Measurements from ENCODE around the gene COX7A2L. TPM values are rescaled to one million over a fixed set of nuclear protein-coding genes. Genes with fewer than 3 reads are reported as not detected.

COX7A2L gene
- total and polyA plus RNA-seq, 10 of the 15 experiments (the other 5 are each of a cell fraction or from before 2014, with no cell fraction given) = 134 to 532 (median 222) TPM

GRCh38 chr2:42317486-42317885 lies 43.5 kb downstream of the COX7A2L start:
- Histone ChIP-seq H3K27me3 (replicated peaks in 1 of 2; ENCODE audit: control insufficient read depth in 2 of 2, insufficient read depth in 2 of 2, low read length in 1 of 2) (no peaks in the 10 kb centered on the region), H3K4me2 (ENCODE audit: control insufficient read depth, insufficient read depth) (no peak overlapping the region), H3K27ac (ENCODE audit: control insufficient read depth, insufficient read depth) (no peak overlapping the region), H3K9ac (ENCODE audit: control insufficient read depth, insufficient read depth, low read length) (no peak overlapping the region), H3K9me3 (replicated peaks; ENCODE audit: control insufficient read depth, insufficient read depth, low read length) (no peaks in the 10 kb centered on the region), H3K4me1 (ENCODE audit: control insufficient read depth, insufficient read depth, low read length) (no peaks in the 10 kb centered on the region), H3K4me3 (no peak overlapping the region), H3K79me2 (ENCODE audit: control insufficient read depth, insufficient read depth, low read length) (no peaks in the 10 kb centered on the region), H2AFZ (ENCODE audit: control insufficient read depth, low read depth, low read length) (no peak overlapping the region), H3K36me3 (ENCODE audit: control insufficient read depth in 2 of 2, insufficient read depth in 2 of 2, low read length in 1 of 2) (peaks cover 0 to 6% of the 10 kb centered on the region in 2 experiments; a peak in 1 of 4 replicates), H4K20me1 (ENCODE audit: control insufficient read depth, insufficient read depth) (no peaks in the 10 kb centered on the region)
- ChIA-PET RAD21 (ENCODE audit: unreplicated experiment) (no interaction called here), POLR2A (no interaction called here), SMC1A (ENCODE audit: uncharacterized antibody, unreplicated experiment) (no interaction called here), CTCF (interaction anchor here (1.2 to 2.0 kb wide), 2 partner anchors 11 to 19 kb away, joined by 3 to 7 read pairs; no protein-coding TSS in a partner anchor)
- BruUV-seq (replicated peaks) = no TSS peak
- no peak for TF ChIP-seq YY1 (IDR thresholded peaks at IDR 0.05; ENCODE audit: low read depth, low read length)
- TF ChIP-seq, protein P1, sequence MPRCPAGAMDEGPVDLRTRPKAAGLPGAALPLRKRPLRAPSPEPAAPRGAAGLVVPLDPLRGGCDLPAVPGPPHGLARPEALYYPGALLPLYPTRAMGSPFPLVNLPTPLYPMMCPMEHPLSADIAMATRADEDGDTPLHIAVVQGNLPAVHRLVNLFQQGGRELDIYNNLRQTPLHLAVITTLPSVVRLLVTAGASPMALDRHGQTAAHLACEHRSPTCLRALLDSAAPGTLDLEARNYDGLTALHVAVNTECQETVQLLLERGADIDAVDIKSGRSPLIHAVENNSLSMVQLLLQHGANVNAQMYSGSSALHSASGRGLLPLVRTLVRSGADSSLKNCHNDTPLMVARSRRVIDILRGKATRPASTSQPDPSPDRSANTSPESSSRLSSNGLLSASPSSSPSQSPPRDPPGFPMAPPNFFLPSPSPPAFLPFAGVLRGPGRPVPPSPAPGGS (IDR thresholded peaks at IDR 0.05; ENCODE audit: borderline replicate concordance, insufficient read depth, low read depth, low read length, poor library complexity, severe bottlenecking) = no peak
- no peak for TF ChIP-seq RAD51 (IDR thresholded peaks at IDR 0.05)
- no peak for ATAC-seq
- no peak for FAIRE-seq
- intact Hi-C loops (cut with micrococcal nuclease; ENCODE audit: unreplicated experiment) = no loop called here
- no peak for DNase-seq (ENCODE audit: low read depth, low spot score)
- WGBS (ENCODE audit: insufficient coverage, insufficient replicate concordance, low lambda C conversion rate, missing lambda C conversion rate) = 100% methylated on average over 3 of the region's 3 CpGs
- in situ Hi-C loops (cut with MboI) = no loop called here

DNA sequence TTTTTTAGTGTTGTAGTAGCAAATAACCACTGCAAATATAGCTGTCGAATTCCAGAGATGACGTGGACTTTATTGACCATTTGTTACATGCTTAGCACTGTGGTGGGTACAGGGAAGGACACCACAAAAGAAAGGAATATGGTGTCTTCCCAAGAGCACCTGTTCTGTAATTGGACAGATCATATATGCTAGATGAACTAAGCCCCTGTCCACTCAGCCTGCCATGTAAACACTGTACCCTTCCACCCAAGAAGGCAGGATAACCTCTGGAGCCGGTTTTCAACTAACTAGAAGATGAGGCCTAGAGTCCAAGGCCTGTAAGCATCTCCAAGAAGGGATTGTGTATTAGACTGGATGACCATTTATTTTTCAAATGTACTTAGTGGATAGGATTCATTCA lies 44.1 kb downstream of the COX7A2L start:
- no peak overlapping the region for H3K9ac ChIP-seq (ENCODE audit: control insufficient read depth, insufficient read depth, low read length)
- ATAC-seq (no peak), FAIRE-seq (no peak), DNase-seq (ENCODE audit: low read depth, low spot score) (no peak)
- H3K4me2 ChIP-seq (ENCODE audit: control insufficient read depth, insufficient read depth) = no peak overlapping the region
- H3K9me3 ChIP-seq (replicated peaks; ENCODE audit: control insufficient read depth, insufficient read depth, low read length) = no peaks in the 10 kb centered on the region
- SMC1A ChIA-PET (ENCODE audit: uncharacterized antibody, unreplicated experiment) = no interaction called here
- H3K4me3 ChIP-seq = no peak overlapping the region
- H4K20me1 ChIP-seq (ENCODE audit: control insufficient read depth, insufficient read depth) = no peaks in the 10 kb centered on the region
- no peak overlapping the region for H2AFZ ChIP-seq (ENCODE audit: control insufficient read depth, low read depth, low read length)
- H3K27me3 ChIP-seq (replicated peaks in 1 of 2; ENCODE audit: control insufficient read depth in 2 of 2, insufficient read depth in 2 of 2, low read length in 1 of 2) = no peaks in the 10 kb centered on the region
- POLR2A ChIA-PET = no interaction called here
- no peaks in the 10 kb centered on the region for H3K4me1 ChIP-seq (ENCODE audit: control insufficient read depth, insufficient read depth, low read length)
- no peaks in the 10 kb centered on the region for H3K79me2 ChIP-seq (ENCODE audit: control insufficient read depth, insufficient read depth, low read length)
- no peak overlapping the region for H3K27ac ChIP-seq (ENCODE audit: control insufficient read depth, insufficient read depth)
- intact Hi-C loops (cut with micrococcal nuclease; ENCODE audit: unreplicated experiment) (no loop called here), in situ Hi-C loops (cut with MboI) (no loop called here)
- RAD21 ChIA-PET (ENCODE audit: unreplicated experiment) = no interaction called here
- CTCF ChIA-PET = interaction anchor here (1.2 to 2.0 kb wide), 2 partner anchors 12 to 19 kb away, joined by 3 to 7 read pairs; no protein-coding TSS in a partner anchor
- no TSS peak for BruUV-seq (replicated peaks)
- peaks cover 0 to 6% of the 10 kb centered on the region in 2 experiments; a peak in 2 of 4 replicates for H3K36me3 ChIP-seq (ENCODE audit: control insufficient read depth in 2 of 2, insufficient read depth in 2 of 2, low read length in 1 of 2)
- 100% methylated on average over 3 of the region's 3 CpGs for WGBS (ENCODE audit: insufficient coverage, insufficient replicate concordance, low lambda C conversion rate, missing lambda C conversion rate)
- TF ChIP-seq SREBF2 (IDR thresholded peaks at IDR 0.05; ENCODE audit: low read length) (no peak), CREB1 (IDR thresholded peaks at IDR 0.05; ENCODE audit: low read depth) (no peak), TARDBP (IDR thresholded peaks at IDR 0.05; ENCODE audit: borderline replicate concordance) (no peak), CEBPZ (IDR thresholded peaks at IDR 0.05; ENCODE audit: low read depth, low read length) (no peak), PRDM15 (CRISPR knock-in tag; IDR thresholded peaks at IDR 0.05) (no peak), NFYA (IDR thresholded peaks at IDR 0.05; ENCODE audit: borderline replicate concordance, low read depth, low read length) (no peak), POLR2A (IDR thresholded peaks at IDR 0.05; ENCODE audit: low read depth, low read length) (no peak)

Data from GM12878 (cell line).